ENCODE results near the gene CAPN11.

The CAPN11 gene

GRCh38 chr6:44202972-44203750, 44.5 kb downstream of the CAPN11 start:
- no peak for TF ChIP-seq CTCF (conservative IDR thresholded peaks at IDR 0.05)
- H3K27ac ChIP-seq: no peak overlapping the region

- H3K27ac ChIP-seq: no peak overlapping the region
- TF ChIP-seq CTCF (conservative IDR thresholded peaks at IDR 0.05): no peak
These were observed 45.3 kb downstream of the CAPN11 start for GRCh38 chr6:44203955-44204354.

- TF ChIP-seq CTCF (conservative IDR thresholded peaks at IDR 0.05): no peak
These were observed 49.3 kb downstream of the CAPN11 start for GRCh38 chr6:44207966-44208365.

GRCh38 chr6:44211284-44211683, 52.7 kb downstream of the CAPN11 start:
- H3K27ac ChIP-seq: no peak overlapping the region
- no peak for TF ChIP-seq CTCF (conservative IDR thresholded peaks at IDR 0.05)

More at GRCh38 chr6:44207966-44208365, 49.3 kb downstream of the CAPN11 start:
- no peak overlapping the region for H3K27ac ChIP-seq

- no peak for TF ChIP-seq CTCF (conservative IDR thresholded peaks at IDR 0.05)
- no peak overlapping the region for H3K27ac ChIP-seq
These were observed 55.7 kb downstream of the CAPN11 start for GRCh38 chr6:44214307-44214706.

- peak within 1 kb of the TSS; percentile 78; the same call in 1 of the 2 replicates for H3K27ac ChIP-seq
- TF ChIP-seq CTCF (conservative IDR thresholded peaks at IDR 0.05): no peak
These were observed 58.2 kb downstream of the CAPN11 start, which contains the start of gene MYMX for GRCh38 chr6:44216677-44217331. TSS of gene MYMX (plus strand) at chr6:44216926. CDS start at chr6:44217472, 546 bp downstream.

GRCh38 chr6:44217332-44218143, 58.9 kb downstream of the CAPN11 start:
- TF ChIP-seq CTCF (conservative IDR thresholded peaks at IDR 0.05): no peak
- H3K27ac ChIP-seq: peak overlapping the region; percentile 78; the same call in 1 of the 2 replicates

All from VCaP (cell line).